HG02678 (cell line): ENCODE measurements around the gene LIPC.

Source experiments
- ATAC-seq: cut with Tn5 transposase; IDR thresholded peaks from one replicate; pipeline ENCODE4 v1.9.1; 2021; ENCODE audit warnings: mild to moderate bottlenecking, moderate library complexity; ENCODE audit not compliant: unreplicated experiment

The LIPC gene

DNA sequence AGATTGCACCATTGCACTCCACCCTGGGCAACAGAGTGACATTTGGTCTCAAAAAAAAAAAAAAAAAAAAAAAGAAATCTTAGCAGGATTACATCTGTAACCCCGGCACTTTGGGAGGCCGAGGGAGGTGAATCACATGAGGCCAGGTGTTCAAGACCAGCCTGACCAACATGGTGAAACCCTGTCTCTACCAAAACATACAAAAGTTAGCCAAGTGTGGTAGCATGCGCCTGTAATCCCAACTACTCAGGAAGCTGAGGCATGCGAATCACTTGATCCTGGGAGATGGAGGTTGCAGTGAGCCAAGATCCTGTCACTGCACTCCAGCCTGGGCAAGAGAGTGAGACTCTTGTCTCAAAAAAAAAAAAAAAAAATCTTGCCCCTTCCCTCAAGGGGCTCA is 40.4 kb downstream of the LIPC start:
- ATAC-seq, result no peak

DNA sequence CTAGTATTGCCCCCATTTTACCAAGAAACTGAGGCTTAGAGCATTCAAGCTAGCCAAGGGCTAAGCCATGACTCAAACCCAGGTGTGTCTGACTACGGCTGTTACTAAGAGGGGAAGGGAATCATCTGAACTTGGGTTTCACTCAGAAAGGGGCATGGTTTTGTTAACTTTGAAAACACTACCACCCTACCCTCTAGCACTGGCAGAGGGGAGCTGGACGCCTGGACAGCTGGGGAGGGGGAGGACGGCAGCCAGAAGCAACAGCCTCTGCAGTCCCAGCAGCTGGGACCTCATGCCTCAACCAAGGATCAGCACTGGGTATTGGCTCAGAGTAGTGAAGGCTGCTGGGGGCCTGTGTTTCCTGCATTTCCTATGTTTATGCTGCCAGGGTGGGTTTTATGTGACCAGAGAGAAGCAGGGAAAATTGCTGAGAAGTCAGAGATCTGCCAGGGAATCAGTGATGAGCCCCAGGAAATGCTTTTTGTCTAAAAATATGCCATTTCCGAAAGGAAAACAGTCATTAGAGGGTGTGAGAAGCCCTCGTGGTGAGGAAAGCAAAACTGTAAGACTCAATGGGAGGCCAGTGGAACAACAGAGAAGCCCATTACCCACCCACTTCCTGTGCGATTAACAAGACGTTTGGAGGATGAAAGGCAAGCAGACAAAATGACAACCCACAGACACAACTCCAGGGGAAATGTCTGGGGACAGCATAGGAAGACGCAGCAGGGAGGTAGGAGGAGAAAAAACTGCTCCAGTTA is 41.2 kb downstream of the LIPC start:
- no peak for ATAC-seq

DNA sequence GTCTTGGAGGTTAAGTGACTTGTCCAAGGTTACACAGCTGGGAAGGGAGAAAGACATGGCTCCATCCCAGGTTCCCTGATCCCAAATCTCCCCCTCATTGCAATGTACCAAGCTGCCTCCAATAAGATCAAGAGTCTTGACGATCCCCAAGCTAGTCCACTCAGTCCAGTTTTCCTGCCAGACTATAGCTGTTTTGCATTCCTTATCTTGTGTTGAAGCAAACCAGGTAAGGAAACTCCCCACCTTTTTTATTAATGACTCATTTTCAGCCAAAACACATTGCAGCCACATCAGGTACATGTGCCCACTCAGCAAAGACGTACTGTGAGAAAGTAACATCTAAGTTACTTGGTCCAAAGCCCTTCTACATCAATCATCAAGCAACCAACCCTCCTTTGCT is 41.9 kb downstream of the LIPC start:
- peak; percentile 44 for ATAC-seq

DNA sequence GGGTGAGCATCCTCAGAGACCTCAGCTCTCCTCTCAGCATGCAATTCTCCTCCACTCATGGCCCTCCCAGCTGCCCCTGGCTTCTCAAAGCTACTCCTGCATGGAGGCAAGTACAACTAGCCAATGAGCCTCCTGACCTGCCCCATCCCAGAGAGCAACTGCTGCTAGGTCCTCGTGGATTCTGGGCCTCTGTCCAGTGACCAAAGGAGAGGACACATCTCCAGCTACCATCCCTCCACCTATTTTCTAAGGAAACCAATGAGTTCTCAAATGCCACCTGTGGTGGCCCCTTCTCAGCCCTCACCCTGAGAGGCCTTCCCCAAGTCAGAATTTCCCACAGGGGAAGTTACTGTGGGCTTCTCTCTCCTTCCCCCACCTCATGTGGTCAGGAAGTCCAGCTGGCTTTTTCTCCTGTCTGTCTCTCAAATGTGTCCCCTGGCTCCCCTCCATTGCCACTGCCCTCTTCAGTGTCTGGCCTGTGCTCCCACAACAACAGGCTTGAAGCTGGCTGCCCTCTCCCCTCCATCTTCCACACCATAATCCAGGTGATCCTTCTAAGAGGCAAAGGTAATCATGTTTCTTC is 43.0 kb downstream of the LIPC start:
- ATAC-seq, result no peak

DNA sequence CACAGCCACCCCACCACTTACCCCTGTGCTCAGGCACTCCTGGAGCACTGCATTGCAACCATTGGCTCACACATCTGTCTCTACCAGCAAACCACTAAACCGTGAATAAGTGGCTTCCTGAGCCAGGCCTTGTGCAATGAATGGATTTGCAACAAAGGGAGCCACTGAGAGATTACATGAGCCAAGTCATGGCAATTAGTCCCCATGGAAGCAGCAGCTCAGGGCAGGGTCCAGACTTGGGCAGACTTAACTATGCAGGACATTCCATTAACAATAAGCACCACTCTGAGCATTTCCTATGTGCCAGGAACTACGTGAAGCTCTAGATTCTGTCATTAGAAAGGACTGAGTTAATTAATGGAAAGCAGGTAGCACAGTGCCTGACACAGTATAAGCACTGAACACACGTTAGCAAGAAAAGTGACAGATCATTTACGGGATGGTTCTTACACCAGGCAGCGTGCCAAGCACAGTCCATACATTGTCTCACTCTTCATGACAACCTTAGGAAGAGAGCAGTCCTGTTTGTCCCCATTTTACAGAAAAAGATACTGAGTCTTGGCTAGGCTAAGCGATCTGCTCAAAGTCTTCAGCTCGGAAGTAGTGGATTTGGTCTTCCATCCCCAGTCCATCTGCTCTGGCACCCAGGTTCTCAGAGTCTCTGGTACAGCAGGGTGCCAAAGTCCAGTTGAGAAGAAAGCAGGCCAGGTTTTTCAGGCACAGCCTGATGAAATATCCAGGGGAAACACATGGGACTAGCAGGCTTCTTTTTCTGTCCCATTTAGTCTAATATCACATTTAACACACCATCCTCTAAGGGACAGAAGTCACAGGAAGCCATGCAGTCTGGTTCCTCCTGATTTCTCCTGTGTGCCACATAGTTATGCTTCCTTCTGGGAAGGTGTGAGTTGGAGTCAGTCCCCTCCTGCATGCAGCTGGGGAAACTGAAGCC is 44.1 kb downstream of the LIPC start:
- ATAC-seq, result no peak

DNA sequence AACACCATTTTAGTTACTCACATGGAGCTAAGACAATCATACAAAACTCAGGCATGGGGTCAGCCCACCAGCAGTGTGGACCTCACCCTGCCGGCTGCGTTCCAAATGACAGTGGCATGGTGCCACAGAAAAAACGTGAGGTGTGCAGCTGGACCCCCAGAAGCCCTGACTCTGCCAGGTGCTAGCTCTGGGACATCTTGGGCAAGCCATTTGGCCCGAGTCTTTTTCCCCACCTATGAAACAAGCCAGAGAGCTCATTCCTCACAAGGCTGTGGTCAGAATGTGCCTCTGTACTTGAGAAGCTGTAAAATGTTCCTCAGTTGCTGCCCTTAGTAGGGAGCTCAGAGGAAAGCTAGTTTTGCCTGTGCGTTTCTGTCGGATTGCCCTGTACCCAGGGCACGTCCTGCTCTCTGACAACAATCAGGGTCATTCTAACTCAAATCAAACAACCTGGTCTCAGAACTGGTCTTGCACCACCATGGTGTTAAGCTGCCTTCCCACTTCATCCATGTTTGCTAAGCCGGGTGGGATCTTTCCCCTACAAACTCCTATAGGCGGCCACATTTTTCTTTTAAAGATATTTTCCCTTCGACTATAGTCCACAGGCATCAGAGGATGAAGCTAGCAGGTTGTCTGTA is 44.9 kb downstream of the LIPC start:
- ATAC-seq, result no peak

DNA sequence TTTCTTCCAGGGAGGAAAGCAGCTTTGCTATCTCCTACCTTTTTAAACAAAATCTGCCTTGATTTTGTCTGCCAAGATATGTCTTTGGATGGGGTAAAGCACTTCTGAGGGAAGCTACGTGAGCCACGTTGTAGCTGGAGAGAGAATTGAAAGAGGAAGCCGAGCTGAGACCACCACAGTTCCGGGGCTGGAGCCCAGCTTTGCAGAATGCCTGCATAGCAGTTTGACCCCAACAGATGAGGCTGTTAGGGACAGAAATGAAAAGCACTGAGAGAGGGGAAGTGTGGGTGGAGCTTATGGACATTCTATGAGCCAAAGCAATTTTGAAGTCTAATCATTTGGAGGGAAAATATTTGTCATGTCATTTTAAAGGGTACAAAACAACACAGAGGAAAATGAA is 45.4 kb downstream of the LIPC start:
- no peak for ATAC-seq

DNA sequence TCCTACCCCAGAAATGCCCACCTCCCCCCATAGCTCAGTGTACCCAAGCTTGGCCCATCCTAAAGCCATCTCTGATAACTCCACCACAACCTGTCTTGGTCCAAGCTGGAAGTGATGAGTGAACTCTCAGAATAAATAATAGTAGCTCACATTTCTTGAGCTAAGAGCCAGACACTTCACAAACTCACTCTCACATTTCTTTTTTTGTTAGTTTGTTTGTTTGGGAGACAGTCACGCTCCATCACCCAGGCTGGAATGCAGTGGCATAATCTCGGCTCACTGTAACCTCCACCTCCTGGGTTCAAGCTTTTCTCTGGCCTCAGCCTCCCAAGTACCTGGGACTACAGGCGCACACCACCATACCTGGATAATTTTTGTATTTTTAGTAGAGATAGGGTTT is 46.2 kb downstream of the LIPC start:
- no peak for ATAC-seq

DNA sequence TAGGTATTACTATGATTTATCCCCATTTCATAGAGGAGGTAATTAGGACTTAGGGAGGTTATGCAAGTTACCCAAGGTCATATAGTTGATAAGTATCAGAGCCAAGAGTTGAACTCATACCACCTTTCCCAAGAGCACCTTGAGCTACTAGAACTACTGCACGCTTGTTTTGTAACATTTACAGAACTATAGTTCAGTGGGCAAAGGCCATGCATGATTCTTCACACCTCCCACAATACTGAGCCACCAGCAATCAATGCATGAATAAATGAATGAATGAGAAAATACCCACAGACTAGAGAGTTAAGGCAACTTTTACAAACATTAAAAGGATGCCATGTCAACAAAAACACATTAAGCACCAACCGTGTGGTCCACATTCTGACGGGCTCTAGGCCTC is 46.8 kb downstream of the LIPC start:
- ATAC-seq, result no peak

DNA sequence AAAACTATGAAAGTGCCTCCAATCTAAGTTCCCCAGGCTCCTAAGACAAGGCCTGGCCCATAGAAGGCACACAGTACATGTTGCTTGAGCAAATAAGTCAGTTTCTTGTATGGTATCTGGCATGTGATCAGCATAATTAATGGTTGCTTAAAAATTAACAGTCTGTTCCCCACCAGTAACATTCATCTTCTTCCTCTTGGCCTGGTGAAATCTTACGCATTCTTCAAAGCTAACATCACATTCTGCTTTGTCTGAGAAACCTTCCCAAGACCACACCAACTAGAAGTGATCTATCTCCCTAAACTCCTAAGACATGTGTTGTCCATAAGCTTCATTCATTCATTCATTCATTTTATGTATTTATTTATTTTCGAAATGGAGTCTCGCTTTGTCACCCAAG is 48.1 kb downstream of the LIPC start:
- ATAC-seq, result no peak

DNA sequence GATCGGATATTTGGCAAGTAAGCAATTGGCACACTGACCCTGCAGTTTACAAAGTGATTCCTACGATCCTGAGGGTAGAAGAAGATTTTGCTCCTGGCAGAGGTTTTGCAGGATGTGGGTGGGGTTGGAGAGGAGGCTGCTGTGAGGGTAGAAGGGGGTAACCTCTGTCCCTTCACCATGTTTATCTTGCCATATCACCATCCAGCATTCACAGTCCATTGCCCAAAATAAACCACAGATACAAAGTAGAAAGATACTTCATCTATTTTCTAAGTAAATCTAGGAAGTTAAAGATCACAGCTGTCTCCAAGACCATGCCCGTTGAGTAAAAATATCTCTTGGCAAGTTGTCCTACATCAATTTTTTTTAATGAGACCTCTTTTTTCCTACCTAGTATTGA is 51.6 kb downstream of the LIPC start:
- no peak for ATAC-seq

DNA sequence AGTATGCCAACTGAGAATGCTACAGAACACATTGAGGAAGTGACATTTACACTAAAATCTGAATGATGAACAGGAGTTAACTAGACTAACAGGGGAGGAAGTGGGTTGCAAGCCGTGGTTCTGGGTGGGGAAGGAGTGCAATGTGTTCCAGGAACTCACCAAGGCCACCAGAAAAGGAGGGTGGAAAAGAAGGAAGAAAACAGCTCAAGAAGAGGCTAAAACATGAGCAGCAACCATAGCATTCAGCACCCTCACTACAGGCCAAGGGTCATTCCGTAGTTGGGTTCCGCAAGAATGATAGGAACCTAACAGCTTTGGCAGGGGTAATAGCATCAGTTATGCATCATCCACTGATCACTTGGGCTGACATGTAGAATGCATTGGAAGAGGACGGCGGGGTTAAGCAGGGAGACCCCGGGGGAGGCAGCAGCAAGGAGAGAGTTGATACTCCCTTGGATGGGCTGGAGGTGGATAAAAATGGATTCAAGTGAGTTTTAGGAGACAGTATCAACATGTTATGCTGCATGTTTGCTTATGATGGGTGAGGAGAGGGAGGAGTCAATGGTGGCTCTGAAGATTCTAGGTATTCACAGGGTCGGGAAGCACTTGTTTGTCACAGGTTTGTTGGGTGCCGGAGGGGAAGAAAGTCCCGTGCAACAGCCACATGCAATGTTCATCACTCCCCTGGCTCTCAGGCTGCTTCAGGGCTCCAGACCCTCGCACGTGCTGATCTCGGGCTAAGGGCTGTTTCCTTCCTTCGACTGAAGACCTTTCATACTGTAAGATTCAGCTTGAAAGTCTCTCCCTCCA is 53.2 kb downstream of the LIPC start:
- ATAC-seq, result no peak

DNA sequence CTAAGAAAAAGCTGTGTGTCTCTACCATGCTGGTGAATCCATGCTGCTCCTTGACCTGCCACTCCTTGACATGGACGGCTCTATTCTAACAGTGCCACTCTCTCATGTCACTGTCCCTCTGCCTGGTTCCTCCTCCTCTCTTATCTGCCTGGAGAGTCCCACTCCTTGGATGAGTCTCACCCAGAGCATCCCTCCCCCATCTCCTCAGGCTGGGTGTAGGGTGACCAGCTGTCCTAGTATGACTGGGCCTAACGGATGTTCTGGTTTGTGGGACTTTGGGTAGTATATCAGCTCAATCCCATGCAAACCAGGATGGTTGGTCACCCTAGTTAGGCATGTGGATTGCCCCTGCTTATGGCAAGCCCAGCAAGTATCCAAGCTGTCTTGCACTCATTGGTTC is 54.3 kb downstream of the LIPC start:
- no peak for ATAC-seq

DNA sequence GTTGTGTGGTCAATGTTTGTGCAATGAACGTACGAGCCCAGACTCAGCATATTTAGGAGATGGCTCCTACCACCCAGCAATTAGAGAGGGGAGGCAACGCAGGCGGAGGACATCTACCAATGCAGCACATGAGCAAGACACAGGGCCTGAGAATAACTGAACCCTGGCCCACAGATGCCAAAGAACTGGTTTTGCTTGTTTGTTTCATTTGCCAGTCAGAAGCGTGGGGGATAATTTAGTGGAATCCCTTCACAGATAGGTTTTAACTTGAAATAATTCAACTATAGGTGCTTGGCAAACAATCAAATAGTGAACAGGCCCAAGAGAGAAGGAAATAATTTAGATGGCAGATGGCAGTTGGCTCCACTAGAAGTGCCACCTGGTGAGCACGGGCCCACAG is 54.8 kb downstream of the LIPC start:
- no peak for ATAC-seq

DNA sequence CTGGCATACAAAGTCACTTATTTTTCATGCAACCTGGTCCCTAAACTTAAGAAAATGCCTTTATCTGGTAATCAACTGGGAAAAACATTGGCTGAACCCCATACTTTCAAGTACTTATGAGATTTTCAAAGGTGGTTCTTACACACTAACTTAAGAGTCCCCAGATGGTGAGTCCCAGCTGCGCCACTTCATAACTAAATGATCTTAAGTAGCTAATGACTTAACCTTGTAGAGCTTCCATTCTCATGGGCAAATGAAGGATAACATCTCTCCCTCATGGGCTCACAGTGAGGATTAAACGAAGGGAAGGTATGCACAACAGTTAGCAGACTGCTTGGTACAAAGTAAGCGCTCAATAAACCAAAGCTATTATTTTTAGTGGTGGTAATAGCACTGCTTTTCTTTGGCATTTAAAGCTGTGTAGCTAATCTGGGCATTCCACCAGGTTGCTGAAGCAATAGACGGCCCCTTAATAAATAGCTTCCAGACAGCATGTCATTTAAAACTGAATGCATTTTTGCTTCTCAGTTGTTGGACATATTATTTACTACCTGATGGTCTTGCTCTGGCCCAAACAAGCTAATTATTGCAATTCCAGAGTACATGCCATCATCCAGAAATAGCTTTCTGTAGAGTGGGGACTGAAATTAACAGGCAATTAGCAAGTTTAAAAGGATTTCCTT is 55.4 kb downstream of the LIPC start:
- ATAC-seq, result no peak

DNA sequence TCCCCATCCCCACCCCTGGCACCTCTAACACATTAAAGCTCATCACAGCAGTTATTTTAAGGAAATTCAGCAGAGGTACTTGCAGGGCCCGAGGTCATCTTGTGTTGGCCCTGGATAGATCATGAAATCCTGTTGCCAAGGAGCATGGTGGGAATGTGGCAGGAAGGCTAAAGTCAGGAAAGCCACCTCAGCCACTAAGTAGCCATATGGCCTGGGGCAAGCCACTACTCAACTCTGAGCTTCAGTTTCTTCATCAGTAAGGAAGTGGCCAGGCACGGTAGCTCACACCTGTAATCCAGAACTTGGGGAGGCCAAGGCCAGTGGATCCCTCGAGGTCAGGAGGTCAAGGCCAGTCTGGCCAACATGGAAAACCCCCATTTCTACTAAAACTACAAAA is 55.9 kb downstream of the LIPC start:
- no peak for ATAC-seq

DNA sequence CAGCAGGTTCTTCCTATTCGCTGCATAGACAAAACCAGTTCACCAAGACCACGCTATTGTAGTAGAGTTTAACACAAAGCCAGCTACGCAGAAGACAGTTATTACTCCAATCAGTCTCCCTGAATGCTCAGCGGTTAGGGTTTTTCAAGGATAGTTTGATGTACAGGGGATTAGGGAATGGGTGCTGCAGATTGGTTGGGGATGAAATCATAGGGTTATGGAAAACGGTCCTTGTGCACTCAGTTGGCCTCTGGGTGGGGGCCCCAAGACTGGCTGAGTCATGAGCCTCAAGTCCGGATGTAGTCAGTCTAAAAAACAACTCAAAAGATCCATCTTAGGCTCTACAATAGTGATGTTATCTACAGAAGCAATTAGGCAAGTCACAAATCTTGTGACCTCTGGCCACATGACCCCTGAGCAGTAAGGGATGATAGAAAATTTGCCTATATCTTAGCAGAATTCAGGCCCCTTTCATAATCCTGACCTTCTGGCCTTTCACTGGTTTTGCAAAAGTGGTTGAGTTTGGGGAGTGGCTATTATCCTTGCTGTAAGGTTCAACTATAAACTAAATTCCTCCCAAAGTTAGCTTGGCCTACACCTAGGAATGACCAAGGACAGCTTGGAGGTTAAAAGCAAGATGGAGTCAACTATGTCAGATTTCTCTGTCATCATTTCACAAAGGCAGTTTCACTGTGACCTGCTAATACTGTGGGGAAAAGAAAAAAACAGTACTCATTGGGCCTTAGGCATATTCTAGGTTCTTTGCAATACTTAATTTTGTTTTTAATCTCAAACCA is 57.7 kb downstream of the LIPC start:
- ATAC-seq, result no peak

DNA sequence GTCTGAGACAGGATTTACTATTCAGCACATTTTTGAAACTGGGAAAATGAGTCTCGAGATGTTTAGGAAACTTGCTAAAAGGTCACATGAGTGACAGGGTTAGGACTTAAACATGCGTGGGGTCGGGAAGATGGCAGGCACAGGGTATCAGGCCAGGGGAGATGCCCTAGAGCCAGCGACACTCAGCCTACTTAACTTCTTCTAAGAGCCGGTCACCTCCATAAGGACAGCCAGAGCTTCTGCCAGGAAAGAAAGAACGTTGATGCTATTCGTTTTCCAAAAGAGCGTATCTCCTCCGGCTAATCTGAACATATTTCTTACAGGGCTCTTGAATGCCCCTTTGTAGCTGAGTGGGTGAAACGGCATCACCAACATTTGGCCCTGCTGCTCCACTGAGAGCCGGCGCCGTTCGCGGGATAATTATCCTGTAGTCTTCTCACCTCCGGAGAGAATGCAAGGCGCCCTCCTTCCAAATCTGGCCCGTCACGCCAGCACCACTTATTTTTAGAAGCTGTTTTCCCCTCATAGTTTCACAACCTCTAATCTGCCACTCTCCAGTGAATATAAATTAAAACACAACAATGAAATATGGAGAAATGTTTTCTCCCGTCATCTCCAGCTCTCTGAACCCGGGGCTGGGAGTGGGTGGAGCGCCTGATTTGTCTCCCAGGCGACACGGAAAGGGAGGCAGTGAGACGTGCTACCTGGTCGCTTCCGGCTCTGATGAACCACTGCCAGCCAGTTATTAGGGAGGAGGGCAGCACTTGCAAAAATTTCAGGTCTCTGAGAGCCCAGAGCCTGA is 58.5 kb downstream of the LIPC start:
- ATAC-seq, result no peak
